Esophagus (tissue), 2 donors: ENCODE results near the gene DNAJC13. TPM values are rescaled to one million over a fixed set of nuclear protein-coding genes. Genes with fewer than 3 reads are reported as not detected.

Source experiments
- H3K27ac ChIP-seq, 2 donors: one replicate each; pipeline ENCODE4 v1.5.1; 2013; ENCODE audit warnings: low read depth in 2 of 2, mild to moderate bottlenecking in 2 of 2, inconsistent platforms in 1 of 2, low read length in 1 of 2, moderate library complexity in 1 of 2
- H3K27me3 ChIP-seq, 2 donors: one replicate each; pipeline ENCODE4 v1.6.1; 2013; ENCODE audit warnings: low read length in 2 of 2, control low read depth in 1 of 2, mild to moderate bottlenecking in 1 of 2; ENCODE audit not compliant: insufficient read depth in 2 of 2, control insufficient read depth in 1 of 2
- H3K36me3 ChIP-seq, 2 donors: one replicate each; pipeline ENCODE4 v1.6.1; 2013; ENCODE audit warnings: low read length in 1 of 2; ENCODE audit not compliant: control insufficient read depth in 2 of 2, insufficient read depth in 2 of 2
- H3K4me1 ChIP-seq, 2 donors: one replicate each; pipeline ENCODE4 v1.6.1; 2013; ENCODE audit warnings: low read length in 1 of 2; ENCODE audit not compliant: control insufficient read depth in 2 of 2, insufficient read depth in 2 of 2
- H3K4me3 ChIP-seq, 2 donors: one replicate each; pipeline ENCODE4 v1.5.1; 2013; ENCODE audit warnings: low read length in 2 of 2, mild to moderate bottlenecking in 2 of 2, low read depth in 1 of 2, moderate library complexity in 1 of 2
- H3K9me3 ChIP-seq, 2 donors: one replicate each; pipeline ENCODE4 v1.6.1; 2013; ENCODE audit warnings: mild to moderate bottlenecking in 2 of 2, low read depth in 1 of 2, low read length in 1 of 2, moderate library complexity in 1 of 2; ENCODE audit not compliant: control insufficient read depth in 2 of 2, insufficient read depth in 1 of 2
- WGBS, 2 donors: extraction: QIAGEN DNeasy Blood & Tissue Kit; methylation state at CpG; one replicate each; pipeline ENCODE4 v1.1.7; 2013; 5-methylcytosine and 5-hydroxymethylcytosine counted together
- polyA plus RNA-seq, 2 donors: library from polyadenylated mRNA; stranded (reverse); fragments of 200-250 nt; gene quantifications; one replicate each; pipeline ENCODE4 v1.2.3, GENCODE V29; 2013
- donor health status: healthy with polysubstance abuse.
- donor health status: Bipolar disorder and iron deficiency.

The DNAJC13 gene
- polyA plus RNA-seq, 2 donors, result 5.9 to 7.4 TPM

DNA sequence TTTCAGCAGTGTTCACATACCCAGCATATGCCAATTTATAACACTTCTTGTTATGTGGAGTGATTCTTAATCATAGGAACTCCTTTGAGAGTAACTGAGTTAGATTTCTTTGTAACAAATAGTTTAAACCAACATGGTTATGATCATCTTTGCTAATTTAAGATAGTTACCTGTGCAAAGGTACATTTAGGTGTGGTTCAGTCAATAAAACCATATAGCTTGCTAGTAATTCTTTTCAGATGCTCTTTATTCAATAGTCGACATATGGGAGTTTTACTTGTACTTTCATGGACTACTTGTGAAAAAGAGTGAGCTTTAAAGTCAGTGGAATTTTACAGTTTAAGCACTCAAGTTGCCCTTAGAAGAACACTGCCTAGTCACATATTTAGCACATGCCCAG is 5.2 kb downstream of the DNAJC13 start:
- 90% methylated on average over 1 of the region's 1 CpG for WGBS, 2 donors
- no peaks in the 10 kb centered on the region for H3K36me3 ChIP-seq
- H3K27ac ChIP-seq, result no peak overlapping the region
- H3K4me3 ChIP-seq, result no peak overlapping the region
- no peaks in the 10 kb centered on the region for H3K4me1 ChIP-seq
- no peaks in the 10 kb centered on the region for H3K9me3 ChIP-seq
- H3K27me3 ChIP-seq, result no peaks in the 10 kb centered on the region

DNA sequence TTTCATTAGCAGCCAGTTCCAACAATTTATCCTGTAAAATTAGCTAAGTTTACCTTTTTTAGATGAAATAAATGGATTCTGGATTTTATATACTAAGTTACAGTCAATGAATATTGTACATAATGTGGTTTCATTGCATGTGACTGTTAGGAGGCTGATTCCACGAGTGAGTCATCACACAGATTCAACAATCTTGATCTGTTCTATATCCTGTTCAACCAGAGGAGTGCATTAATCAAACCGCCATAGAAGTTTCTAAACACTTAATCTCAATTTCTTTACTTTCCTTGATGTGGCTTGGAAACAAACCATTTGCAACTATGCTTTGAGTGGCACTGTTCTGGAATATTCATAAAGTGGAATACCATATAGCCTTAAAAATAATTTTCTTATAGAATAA is 15.3 kb downstream of the DNAJC13 start:
- no peaks in the 10 kb centered on the region for H3K4me1 ChIP-seq
- H3K36me3 ChIP-seq, result no peaks in the 10 kb centered on the region
- no peak overlapping the region for H3K27ac ChIP-seq
- no peaks in the 10 kb centered on the region for H3K27me3 ChIP-seq
- no peak overlapping the region for H3K4me3 ChIP-seq
- 17 to 35% methylated on average over 2 of the region's 2 CpGs for WGBS, 2 donors
- no peaks in the 10 kb centered on the region for H3K9me3 ChIP-seq

DNA sequence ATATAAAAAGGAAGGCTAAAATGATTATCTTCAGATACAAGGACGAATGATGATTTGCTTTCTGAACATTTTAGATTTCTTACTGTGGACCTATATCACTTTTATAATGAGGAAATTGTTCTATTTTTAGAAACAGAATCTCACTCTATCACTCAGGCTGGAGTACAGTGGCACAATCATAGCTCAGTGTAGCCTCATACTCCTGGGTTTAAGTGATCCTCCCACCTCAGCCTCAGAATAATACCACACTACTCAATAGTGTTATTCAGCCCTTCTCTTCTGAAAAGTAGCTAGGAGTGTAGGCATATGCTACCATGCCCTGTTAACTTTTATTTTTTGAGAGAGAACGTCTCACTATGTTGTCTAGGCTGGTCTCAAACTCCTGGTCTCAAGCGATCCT is 15.8 kb downstream of the DNAJC13 start:
- WGBS, 2 donors, result 88 to 90% methylated on average over 3 of the region's 3 CpGs
- Histone ChIP-seq H3K9me3 (no peaks in the 10 kb centered on the region), H3K27me3 (no peaks in the 10 kb centered on the region), H3K4me1 (no peaks in the 10 kb centered on the region), H3K4me3 (no peak overlapping the region), H3K27ac (no peak overlapping the region), H3K36me3 (no peaks in the 10 kb centered on the region)

DNA sequence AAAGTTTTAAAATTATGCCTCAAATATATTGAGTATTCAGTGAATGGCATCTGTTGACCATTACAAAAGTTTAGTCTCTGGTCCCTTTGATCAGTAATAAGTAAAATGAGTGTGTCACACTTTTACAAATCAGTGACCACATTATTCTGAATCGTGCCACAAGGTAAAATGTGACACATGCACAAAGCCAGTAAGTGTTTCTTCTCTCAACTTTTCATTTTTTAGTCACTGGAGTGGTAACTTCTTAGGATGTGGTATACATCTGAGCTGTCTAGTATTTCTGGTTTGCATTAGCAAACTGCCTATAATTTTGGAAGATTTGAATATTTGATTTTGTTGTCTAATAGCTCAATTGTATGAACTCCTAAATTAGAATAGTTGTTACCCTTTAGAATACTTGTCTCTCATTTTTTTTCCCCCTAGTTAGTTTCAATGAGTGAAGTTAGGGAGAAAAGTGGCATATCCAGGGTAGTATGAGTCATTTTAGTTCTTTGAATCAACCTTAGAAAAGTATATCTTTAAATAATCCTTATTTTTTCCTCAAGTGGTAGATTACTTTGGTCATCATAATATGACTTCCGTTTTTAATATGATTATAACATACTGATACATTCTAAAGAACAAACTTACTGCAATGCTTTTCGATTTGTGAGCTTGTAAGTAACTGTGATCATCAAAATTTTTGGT is 18.1 kb downstream of the DNAJC13 start:
- no peaks in the 10 kb centered on the region for H3K4me1 ChIP-seq
- 77 to 81% methylated on average over 3 of the region's 3 CpGs for WGBS, 2 donors
- H3K9me3 ChIP-seq, result no peaks in the 10 kb centered on the region
- H3K27ac ChIP-seq, result no peak overlapping the region
- no peak overlapping the region for H3K4me3 ChIP-seq
- no peaks in the 10 kb centered on the region for H3K27me3 ChIP-seq
- no peaks in the 10 kb centered on the region for H3K36me3 ChIP-seq

DNA sequence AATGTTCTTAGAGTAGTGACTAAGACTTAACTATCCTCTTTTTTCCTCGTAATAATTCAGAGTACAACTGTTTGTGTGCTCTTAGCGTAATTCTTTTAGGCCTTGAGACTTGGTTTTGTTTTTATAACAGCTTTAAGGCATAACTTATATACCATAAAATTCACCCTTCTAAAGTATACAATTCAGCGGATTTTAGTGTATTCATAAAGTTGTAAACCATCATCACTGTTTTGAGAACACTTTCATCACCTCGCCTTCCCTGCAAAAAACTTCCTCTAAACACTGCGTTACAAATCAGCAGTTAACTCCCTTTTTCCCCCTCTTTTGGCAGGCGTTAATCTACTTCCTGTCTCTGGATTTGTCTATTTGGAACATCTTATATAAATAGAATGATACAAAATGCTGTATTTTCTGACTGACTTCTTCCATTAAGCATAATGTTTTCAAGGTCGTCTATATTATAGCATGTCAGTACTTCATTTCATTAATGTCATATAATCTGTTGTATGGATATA is 18.7 kb downstream of the DNAJC13 start:
- Histone ChIP-seq H3K9me3 (no peaks in the 10 kb centered on the region), H3K27ac (no peak overlapping the region), H3K4me1 (no peaks in the 10 kb centered on the region), H3K36me3 (no peaks in the 10 kb centered on the region), H3K27me3 (no peaks in the 10 kb centered on the region), H3K4me3 (no peak overlapping the region)
- 67 to 70% methylated on average over 7 of the region's 7 CpGs for WGBS, 2 donors

DNA sequence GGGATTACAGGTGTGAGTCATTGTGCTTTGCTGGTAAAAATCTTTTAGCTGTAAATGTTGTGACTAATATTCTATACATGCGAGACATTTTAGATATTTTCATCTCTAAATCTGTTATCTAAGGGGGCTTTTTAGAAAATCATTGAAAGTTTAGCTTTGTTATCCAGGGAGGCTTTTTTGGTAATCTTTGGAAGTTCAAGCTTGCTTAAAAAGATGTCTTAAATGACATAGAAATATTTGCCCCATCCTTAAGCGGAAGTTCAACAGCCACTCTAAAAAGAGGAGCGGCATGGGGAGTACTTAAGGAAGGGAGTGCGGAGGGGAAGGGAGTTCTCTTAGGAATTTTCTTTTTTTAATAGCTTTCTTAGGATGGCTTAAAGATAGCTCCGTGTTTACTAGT is 26.1 kb downstream of the DNAJC13 start:
- Histone ChIP-seq H3K27ac (no peak overlapping the region), H3K4me3 (no peak overlapping the region), H3K36me3 (no peaks in the 10 kb centered on the region), H3K27me3 (no peaks in the 10 kb centered on the region), H3K9me3 (no peaks in the 10 kb centered on the region), H3K4me1 (no peaks in the 10 kb centered on the region)
- 95 to 97% methylated on average over 5 of the region's 5 CpGs for WGBS, 2 donors

DNA sequence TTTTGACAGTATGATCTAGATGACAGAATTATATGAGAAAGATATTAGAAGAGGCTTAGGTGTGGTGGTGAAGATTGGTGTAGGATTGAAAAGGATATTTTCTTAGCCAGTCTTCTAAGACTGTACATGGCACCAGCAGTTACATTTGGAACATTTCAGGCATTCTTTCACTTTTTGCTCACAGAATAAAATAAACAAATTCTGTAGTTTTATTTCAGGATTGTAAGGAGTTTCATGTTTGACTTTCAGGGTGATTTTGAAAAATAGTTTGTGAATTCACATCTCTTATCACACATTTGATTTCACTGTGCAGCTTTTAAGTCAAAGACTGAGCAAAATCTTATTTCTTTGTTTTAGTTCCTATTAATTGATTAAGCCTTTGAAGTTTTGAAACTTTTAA is 27.1 kb downstream of the DNAJC13 start:
- Histone ChIP-seq H3K4me3 (no peak overlapping the region), H3K27ac (no peak overlapping the region), H3K9me3 (no peaks in the 10 kb centered on the region), H3K27me3 (no peaks in the 10 kb centered on the region), H3K36me3 (no peaks in the 10 kb centered on the region), H3K4me1 (no peaks in the 10 kb centered on the region)

DNA sequence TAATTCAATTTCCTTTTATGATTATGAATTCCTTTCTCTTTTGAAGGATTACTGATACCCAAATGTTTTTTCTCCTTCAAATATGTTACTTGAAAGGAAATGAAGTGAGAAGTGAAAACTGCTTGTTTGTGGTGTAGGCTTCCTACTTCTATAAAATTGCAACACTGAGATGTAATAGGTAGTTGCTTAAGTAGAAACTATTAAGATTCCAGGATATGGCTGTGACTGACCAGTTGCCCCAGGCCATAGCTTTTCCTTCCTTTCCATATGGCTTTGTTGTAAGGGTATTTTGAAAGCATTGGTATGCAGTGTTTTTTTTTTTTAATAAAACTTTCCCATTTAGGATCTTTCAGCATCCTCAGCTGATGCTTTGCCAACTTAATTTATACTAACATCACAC is 28.5 kb downstream of the DNAJC13 start:
- Histone ChIP-seq H3K27me3 (no peaks in the 10 kb centered on the region), H3K9me3 (no peaks in the 10 kb centered on the region), H3K4me1 (no peaks in the 10 kb centered on the region), H3K27ac (no peak overlapping the region), H3K4me3 (no peak overlapping the region), H3K36me3 (no peaks in the 10 kb centered on the region)

DNA sequence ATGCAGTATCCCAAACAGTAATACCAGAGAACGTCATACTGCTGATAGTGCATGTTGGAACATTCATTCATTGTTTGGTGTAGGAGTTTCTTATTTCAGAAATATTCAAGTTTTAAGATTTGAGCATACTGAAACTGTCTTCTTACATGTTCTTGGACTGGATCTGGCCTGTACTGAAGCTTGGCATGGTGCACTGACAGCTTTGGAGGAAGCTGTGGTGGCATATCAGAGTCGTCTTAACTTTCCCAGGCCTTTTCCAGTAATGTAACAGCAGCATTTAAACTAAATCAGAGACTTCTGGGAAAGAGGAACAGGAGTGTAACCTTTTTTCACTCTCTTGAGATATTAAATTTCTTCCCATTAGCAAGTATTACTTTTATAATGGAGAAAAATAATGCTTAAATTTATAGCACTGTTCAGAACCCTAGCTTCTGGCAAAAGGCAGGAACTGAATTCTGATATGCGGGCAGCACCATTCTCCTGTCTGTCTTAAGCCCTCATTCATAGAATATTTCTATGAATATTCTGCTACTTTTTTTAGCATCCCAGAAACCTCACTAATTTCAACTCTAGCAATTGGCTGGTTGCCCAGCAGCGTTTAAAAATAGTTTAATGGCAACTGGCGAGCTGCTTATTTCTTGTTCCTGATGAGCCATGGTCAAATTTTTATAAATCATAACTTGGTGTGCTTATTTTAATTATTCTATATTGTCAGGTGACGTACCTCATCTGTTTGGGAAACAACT is 31.1 kb downstream of the DNAJC13 start:
- 50 to 52% methylated on average over 6 of the region's 6 CpGs for WGBS, 2 donors

DNA sequence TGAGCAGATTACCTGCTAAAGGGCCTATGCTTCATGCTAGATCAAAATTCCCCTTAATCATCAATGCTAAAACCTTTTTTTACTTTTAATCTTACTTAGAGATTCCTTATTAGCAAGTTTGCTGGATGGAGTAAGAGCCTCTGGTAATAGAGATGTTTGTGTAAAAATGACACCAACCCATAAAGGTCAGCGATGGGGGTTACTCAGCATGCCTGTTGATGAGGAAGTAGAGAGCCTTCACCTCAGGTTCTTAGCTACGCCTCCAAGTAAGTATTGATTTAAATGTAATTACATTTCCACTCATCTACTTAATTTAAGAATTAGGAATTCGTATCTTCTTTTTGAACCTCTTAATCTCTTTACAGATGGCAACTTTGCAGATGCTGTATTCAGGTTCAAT is 38.8 kb downstream of the DNAJC13 start:
- Histone ChIP-seq H3K4me3 (no peak overlapping the region), H3K36me3 (peaks cover 2% of the 10 kb centered on the region in 2 donors), H3K27me3 (no peaks in the 10 kb centered on the region), H3K27ac (no peak overlapping the region), H3K4me1 (no peaks in the 10 kb centered on the region), H3K9me3 (no peaks in the 10 kb centered on the region)
- 93 to 94% methylated on average over 3 of the region's 3 CpGs for WGBS, 2 donors

More for the DNA sequence above, 31.1 kb downstream of the DNAJC13 start:
- Histone ChIP-seq H3K4me1 (no peaks in the 10 kb centered on the region), H3K9me3 (no peaks in the 10 kb centered on the region), H3K4me3 (no peak overlapping the region), H3K27me3 (no peaks in the 10 kb centered on the region), H3K27ac (no peak overlapping the region), H3K36me3 (no peaks in the 10 kb centered on the region)
